Suprapubic skin (tissue), 4 donors: ENCODE data around the gene DPYSL4. TPM values are rescaled to one million over a fixed set of nuclear protein-coding genes. Genes with fewer than 3 reads are reported as not detected.

Experiments used
- DNase-seq, 2 donors: peaks; one replicate each; pipeline ENCODE4 v3.0.0-alpha.2; 2019; ENCODE audit warnings: low spot score in 2 of 2
- H3K27ac ChIP-seq: fragments of 200-600 bp; sonication (generic); one replicate; pipeline ENCODE4 v1.5.1; 2019
- H3K27me3 ChIP-seq: fragments of 200-600 bp; sonication (generic); one replicate; pipeline ENCODE4 v1.5.1; 2019
- H3K36me3 ChIP-seq: fragments of 200-600 bp; sonication (generic); one replicate; pipeline ENCODE4 v1.5.1; 2019
- H3K4me1 ChIP-seq: fragments of 200-600 bp; sonication (generic); one replicate; pipeline ENCODE4 v1.5.1; 2019
- H3K4me3 ChIP-seq: fragments of 200-600 bp; sonication (generic); one replicate; pipeline ENCODE4 v1.5.1; 2019; ENCODE audit warnings: mild to moderate bottlenecking
- H3K9me3 ChIP-seq: fragments of 200-600 bp; sonication (generic); one replicate; pipeline ENCODE4 v1.5.1; 2019
- CTCF ChIP-seq, 2 donors: fragments of 200-600 bp in 1 of 2; fragments of 450-650 bp in 1 of 2; sonication (generic) in 1 of 2; IDR thresholded peaks; one replicate each; pipeline ENCODE4 v1.5.1; 2016 to 2019; ENCODE audit warnings: antibody characterized with exemption in 2 of 2, mild to moderate bottlenecking in 1 of 2, moderate library complexity in 1 of 2
- EP300 ChIP-seq: sonication (generic); formaldehyde crosslinking; IDR thresholded peaks from one replicate; pipeline ENCODE4 v1.6.1; 2017; ENCODE audit warnings: antibody characterized with exemption
- POLR2A ChIP-seq, 2 donors: fragments of 450-650 bp; IDR thresholded peaks; one replicate each; pipeline ENCODE4 v1.6.1; 2017; ENCODE audit warnings: antibody characterized with exemption in 2 of 2, mild to moderate bottlenecking in 2 of 2, moderate library complexity in 2 of 2
- POLR2AphosphoS5 ChIP-seq, 3 donors: sonication (generic); formaldehyde crosslinking; IDR thresholded peaks; one replicate each; pipeline ENCODE4 v1.6.1; 2017; ENCODE audit warnings: antibody characterized with exemption in 3 of 3
- WGBS: methylation state at CpG from one replicate; pipeline ENCODE4 v1.1.5; 2018; 5-methylcytosine and 5-hydroxymethylcytosine counted together
- total RNA-seq, 4 donors: library from RNA; depleted of rRNA; stranded (reverse); fragments of >200 nt; gene quantifications; one replicate each; pipeline ENCODE4 v1.1.0, GENCODE V29; 2016

Gene DPYSL4
- total RNA-seq, 4 donors from 2014 or later, result 0.38 to 1.7 (median 0.91) TPM; not detected in 1

DNA sequence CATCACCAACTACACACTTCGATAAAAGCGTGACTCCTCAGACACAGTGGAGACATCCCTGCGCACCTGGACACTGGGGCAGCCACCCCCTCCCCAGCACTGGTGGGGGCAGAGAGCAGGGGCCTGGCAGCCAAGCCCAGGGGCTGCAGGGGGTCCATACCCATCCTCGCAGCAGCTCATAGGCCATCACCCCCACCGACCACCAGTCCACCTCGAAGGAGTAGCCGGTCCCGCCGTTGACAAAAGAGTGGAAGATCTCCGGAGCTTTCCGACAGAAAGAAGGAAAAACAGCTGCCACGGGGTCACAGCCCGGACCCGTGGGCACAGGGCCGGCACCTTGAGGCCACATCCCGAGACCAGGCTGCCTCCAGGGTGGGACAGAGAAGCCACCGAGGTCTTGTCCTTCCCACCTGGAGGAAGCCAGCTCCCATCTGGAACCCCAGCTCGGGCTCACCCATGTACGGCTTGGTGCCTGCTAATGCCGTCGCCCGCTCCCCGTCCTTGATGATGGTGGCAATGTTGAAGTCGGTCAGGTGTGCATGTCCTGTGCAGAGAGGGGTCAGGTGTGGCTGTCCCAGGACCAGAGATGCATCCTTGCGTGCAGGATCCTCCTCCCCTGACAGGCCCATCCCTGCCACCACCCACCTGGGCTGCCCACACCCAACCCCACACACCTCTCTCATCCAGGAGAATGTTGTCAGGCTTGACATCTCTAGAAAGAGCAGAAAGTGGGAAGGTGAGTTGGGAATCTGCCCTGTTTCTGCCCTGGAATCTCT is 38.5 kb downstream of the DPYSL4 start:
- Histone ChIP-seq H3K36me3 (no peaks in the 10 kb centered on the region), H3K9me3 (no peaks in the 10 kb centered on the region), H3K4me3 (no peak overlapping the region), H3K27ac (no peak overlapping the region), H3K27me3 (no peaks in the 10 kb centered on the region), H3K4me1 (peaks cover 7% of the 10 kb centered on the region)
- WGBS, result 91% methylated on average over 11 of the region's 25 CpGs
- TF ChIP-seq POLR2A (IDR thresholded peaks at IDR 0.05) (no peak), POLR2AphosphoS5 (IDR thresholded peaks at IDR 0.05) (no peak), CTCF (IDR thresholded peaks at IDR 0.05) (no peak), EP300 (no peak)
- DNase-seq, result no peak

DNA sequence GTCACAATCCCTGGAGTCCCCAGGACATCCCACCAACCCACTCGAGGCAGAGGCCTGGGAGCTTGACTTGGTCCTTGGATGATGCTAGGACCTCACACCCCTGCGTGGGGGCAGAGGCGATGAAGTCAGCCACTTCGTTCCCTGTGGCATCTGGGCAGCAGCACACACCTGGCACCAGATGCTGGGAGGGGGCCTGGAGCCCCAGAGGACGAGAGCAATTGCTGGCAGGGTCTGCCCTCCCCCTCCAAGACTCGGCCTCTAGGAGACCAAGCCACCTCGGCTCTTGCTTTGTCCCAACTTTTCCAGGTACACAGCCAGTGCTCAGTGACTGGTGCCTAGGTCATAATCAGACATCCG is 39.1 kb downstream of the DPYSL4 start:
- H3K4me3 ChIP-seq, result no peak overlapping the region
- DNase-seq, result no peak
- H3K36me3 ChIP-seq, result no peaks in the 10 kb centered on the region
- no peaks in the 10 kb centered on the region for H3K9me3 ChIP-seq
- no peaks in the 10 kb centered on the region for H3K27me3 ChIP-seq
- H3K27ac ChIP-seq, result no peak overlapping the region
- peaks cover 7% of the 10 kb centered on the region for H3K4me1 ChIP-seq
- WGBS, result 81% methylated on average over 8 of the region's 8 CpGs
- no peak for TF ChIP-seq POLR2AphosphoS5 (IDR thresholded peaks at IDR 0.05)
- TF ChIP-seq CTCF (IDR thresholded peaks at IDR 0.05), result no peak
- no peak for TF ChIP-seq EP300
- no peak for TF ChIP-seq POLR2A (IDR thresholded peaks at IDR 0.05)

GRCh38 chr10:132226586-132227405 is 40.0 kb downstream of the DPYSL4 start:
- Histone ChIP-seq H3K27me3 (no peaks in the 10 kb centered on the region), H3K36me3 (no peaks in the 10 kb centered on the region), H3K4me3 (no peak overlapping the region), H3K9me3 (no peaks in the 10 kb centered on the region), H3K4me1 (peaks cover 7% of the 10 kb centered on the region), H3K27ac (no peak overlapping the region)
- no peak for DNase-seq
- WGBS, result 94% methylated on average over 5 of the region's 27 CpGs
- TF ChIP-seq CTCF (IDR thresholded peaks at IDR 0.05), result no peak
- no peak for TF ChIP-seq POLR2A (IDR thresholded peaks at IDR 0.05)
- no peak for TF ChIP-seq EP300
- TF ChIP-seq POLR2AphosphoS5 (IDR thresholded peaks at IDR 0.05), result no peak

GRCh38 chr10:132227851-132228390 is 41.2 kb downstream of the DPYSL4 start:
- peaks cover 9% of the 10 kb centered on the region for H3K4me1 ChIP-seq
- H3K36me3 ChIP-seq, result no peaks in the 10 kb centered on the region
- no peaks in the 10 kb centered on the region for H3K27me3 ChIP-seq
- no peak overlapping the region for H3K4me3 ChIP-seq
- TF ChIP-seq EP300 (no peak), POLR2AphosphoS5 (IDR thresholded peaks at IDR 0.05) (no peak), CTCF (IDR thresholded peaks at IDR 0.05) (no peak), POLR2A (IDR thresholded peaks at IDR 0.05) (no peak)
- no peak for DNase-seq
- H3K9me3 ChIP-seq, result no peaks in the 10 kb centered on the region
- H3K27ac ChIP-seq, result no peak overlapping the region
- WGBS, result 95% methylated on average over 11 of the region's 29 CpGs

DNA sequence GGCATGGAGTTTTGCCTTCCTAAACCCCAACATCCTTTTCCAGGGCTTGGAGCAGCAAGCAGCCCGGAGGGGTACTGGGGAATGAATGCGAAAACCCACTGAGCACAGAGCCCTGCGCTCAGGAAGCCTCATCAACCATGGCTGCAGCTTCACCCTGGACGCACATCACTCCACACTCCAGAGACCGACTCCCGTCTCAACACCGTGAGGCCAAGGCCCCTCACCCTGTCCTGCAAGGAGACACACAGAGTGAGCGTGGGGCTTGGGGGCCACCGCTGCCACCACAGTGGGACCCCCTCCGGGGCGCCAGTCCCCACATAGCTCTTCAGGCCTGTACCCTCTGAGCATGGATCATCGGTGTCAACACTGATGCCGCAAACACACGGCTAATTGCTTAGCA is 41.9 kb downstream of the DPYSL4 start:
- H3K4me1 ChIP-seq, result peaks cover 5% of the 10 kb centered on the region
- no peak overlapping the region for H3K4me3 ChIP-seq
- no peak overlapping the region for H3K27ac ChIP-seq
- no peak for DNase-seq
- no peak for TF ChIP-seq POLR2AphosphoS5 (IDR thresholded peaks at IDR 0.05)
- TF ChIP-seq EP300, result no peak
- TF ChIP-seq CTCF (IDR thresholded peaks at IDR 0.05), result no peak
- WGBS, result 92% methylated on average over 7 of the region's 14 CpGs
- H3K36me3 ChIP-seq, result no peaks in the 10 kb centered on the region
- H3K9me3 ChIP-seq, result no peaks in the 10 kb centered on the region
- H3K27me3 ChIP-seq, result no peaks in the 10 kb centered on the region
